Neural cell (in vitro differentiated cells): ENCODE data around the gene TRABD2A. TPM values are rescaled to one million over a fixed set of nuclear protein-coding genes. Genes with fewer than 3 reads are reported as not detected.

Source experiments
- H2AFZ ChIP-seq: fragments of 200-600, 300-800 bp; sonication (generic), shearing (Covaris generic); 2 replicates; pipeline ENCODE4 v1.6.0; 2014; ENCODE audit warnings: low read depth, mild to moderate bottlenecking, antibody characterized with exemption, low read length, moderate library complexity
- H3F3A ChIP-seq: fragments of 200-600 bp; shearing (Covaris generic); 2 replicates; pipeline ENCODE4 v1.6.1; 2016; ENCODE audit warnings: mild to moderate bottlenecking, moderate library complexity, mixed read lengths, antibody characterized with exemption, low read length; ENCODE audit not compliant: insufficient read depth, poor library complexity, severe bottlenecking
- H3K27ac ChIP-seq: fragments of 200-600, 300-800 bp; sonication (generic), shearing (Covaris generic); 2 replicates; pipeline ENCODE4 v1.5.1; 2014; ENCODE audit warnings: mild to moderate bottlenecking, low read length, moderate library complexity
- H3K27me3 ChIP-seq: fragments of 300-800, 200-600 bp; sonication (generic), shearing (Covaris generic); 2 replicates; pipeline ENCODE4 v1.6.0; 2014; ENCODE audit warnings: mild to moderate bottlenecking, low read depth, low read length, moderate library complexity; ENCODE audit not compliant: insufficient read depth
- H3K36me3 ChIP-seq: fragments of 300-800, 200-600 bp; sonication (generic), shearing (Covaris generic); 2 replicates; pipeline ENCODE4 v1.5.1; 2014; ENCODE audit warnings: mild to moderate bottlenecking, antibody characterized with exemption, low read length, moderate library complexity; ENCODE audit not compliant: insufficient read depth
- H3K4me2 ChIP-seq: fragments of 300-800, 200-600 bp; sonication (generic), shearing (Covaris generic); 2 replicates; pipeline ENCODE4 v1.6.0; 2014; ENCODE audit warnings: mild to moderate bottlenecking, low read length
- H3K4me3 ChIP-seq: fragments of 300-800, 200-600 bp; sonication (generic), shearing (Covaris generic); 2 replicates; pipeline ENCODE4 v1.5.1; 2014; ENCODE audit warnings: mild to moderate bottlenecking, low read length, moderate library complexity
- H3K79me2 ChIP-seq: fragments of 200-600 bp; shearing (Covaris generic); replicated peaks from 2 replicates; pipeline ENCODE4 v1.6.0; 2014; ENCODE audit warnings: mild to moderate bottlenecking, low read length, moderate library complexity; ENCODE audit not compliant: insufficient read depth
- H3K9ac ChIP-seq: fragments of 300-800, 200-600 bp; sonication (generic), shearing (Covaris generic); 2 replicates; pipeline ENCODE4 v1.6.1; 2016; ENCODE audit warnings: mild to moderate bottlenecking, low read length, mixed read lengths
- H3K9me2 ChIP-seq: fragments of 200-600 bp; shearing (Covaris generic); 2 replicates; pipeline ENCODE4 v1.6.1; 2016; ENCODE audit warnings: mild to moderate bottlenecking, low read length, mixed read lengths; ENCODE audit not compliant: insufficient read depth
- H3K9me3 ChIP-seq: fragments of 200-600, 300-800 bp; sonication (generic), shearing (Covaris generic); 2 replicates; pipeline ENCODE4 v1.6.1; 2016; ENCODE audit warnings: mild to moderate bottlenecking, mixed run types, low read length, moderate library complexity, mixed read lengths
- H4K20me1 ChIP-seq: fragments of 200-600 bp; shearing (Covaris generic); 2 replicates; pipeline ENCODE4 v1.6.1; 2016; ENCODE audit warnings: mild to moderate bottlenecking, mixed run types; ENCODE audit not compliant: insufficient read depth
- CTCF ChIP-seq: fragments of 450-650 bp; IDR thresholded peaks from 2 replicates; pipeline ENCODE4 v1.5.1; 2014; ENCODE audit warnings: antibody characterized with exemption, mild to moderate bottlenecking, moderate library complexity; ENCODE audit not compliant: poor library complexity, severe bottlenecking
- EP300 ChIP-seq: fragments of 450-650 bp; conservative IDR thresholded peaks from 2 replicates; pipeline ENCODE4 v1.6.1; 2014; ENCODE audit warnings: antibody characterized with exemption, mild to moderate bottlenecking, moderate library complexity; ENCODE audit not compliant: poor library complexity, severe bottlenecking
- EZH2 ChIP-seq: fragments of 200-600, 300-800 bp; shearing (Covaris generic), sonication (generic); IDR thresholded peaks from 2 replicates; pipeline ENCODE4 v1.6.1; 2014; ENCODE audit warnings: antibody characterized with exemption, low read length, borderline replicate concordance, mild to moderate bottlenecking; ENCODE audit not compliant: insufficient read depth, poor library complexity, severe bottlenecking
- MXI1 ChIP-seq: fragments of 450-650 bp; conservative IDR thresholded peaks from 2 replicates; pipeline ENCODE4 v1.6.1; 2014; ENCODE audit warnings: antibody characterized with exemption, mild to moderate bottlenecking; ENCODE audit not compliant: poor library complexity, severe bottlenecking
- POLR2AphosphoS5 ChIP-seq: IDR thresholded peaks from 2 replicates; pipeline ENCODE4 v1.6.1; 2012
- RAD21 ChIP-seq: fragments of 450-650 bp; conservative IDR thresholded peaks from 2 replicates; pipeline ENCODE4 v1.6.1; 2014; ENCODE audit warnings: antibody characterized with exemption, mild to moderate bottlenecking, moderate library complexity
- REST ChIP-seq: IDR thresholded peaks from 2 replicates; pipeline ENCODE4 v1.6.1; 2012; ENCODE audit warnings: borderline replicate concordance
- SMC3 ChIP-seq: fragments of 450-650 bp; conservative IDR thresholded peaks from 2 replicates; pipeline ENCODE4 v1.6.1; 2014; ENCODE audit warnings: antibody characterized with exemption, mild to moderate bottlenecking, moderate library complexity; ENCODE audit not compliant: poor library complexity
- TAF1 ChIP-seq: IDR thresholded peaks from 2 replicates; pipeline ENCODE4 v1.6.1; 2012; ENCODE audit warnings: low read depth
- polyA plus RNA-seq: library from polyadenylated mRNA; depleted of rRNA; stranded (reverse); fragments of >200 nt; gene quantifications from 2 replicates; pipeline ENCODE4 v1.2.3, GENCODE V29; 2014

Gene TRABD2A
- polyA plus RNA-seq, 1 donor from 2014 or later, result 0.17 TPM

GRCh38 chr2:84925724-84926376, 45.0 kb upstream of the TRABD2A start:
- Histone ChIP-seq H3K4me2 (no peak overlapping the region), H3K9ac (no peak overlapping the region), H3F3A (no peaks in the 10 kb centered on the region)

GRCh38 chr2:84925336-84925723, 44.4 kb upstream of the TRABD2A start:
- H2AFZ ChIP-seq, result no peak overlapping the region
- H3K9me2 ChIP-seq, result no peaks in the 10 kb centered on the region
- no peaks in the 10 kb centered on the region for H4K20me1 ChIP-seq
- TF ChIP-seq POLR2AphosphoS5, result no peak
- H3K27ac ChIP-seq, result no peak overlapping the region
- no peaks in the 10 kb centered on the region for H3K79me2 ChIP-seq
- H3K36me3 ChIP-seq, result no peaks in the 10 kb centered on the region
- no peak overlapping the region for H3K4me3 ChIP-seq
- H3K9ac ChIP-seq, result no peak overlapping the region
- H3K9me3 ChIP-seq, result no peaks in the 10 kb centered on the region
- no peak overlapping the region for H3K4me2 ChIP-seq
- no peaks in the 10 kb centered on the region for H3F3A ChIP-seq
- no peaks in the 10 kb centered on the region for H3K27me3 ChIP-seq

More at GRCh38 chr2:84925724-84926376, 45.0 kb upstream of the TRABD2A start:
- Histone ChIP-seq H3K79me2 (no peaks in the 10 kb centered on the region), H3K9me3 (no peaks in the 10 kb centered on the region), H3K27me3 (no peaks in the 10 kb centered on the region), H3K27ac (no peak overlapping the region), H3K36me3 (no peaks in the 10 kb centered on the region), H2AFZ (no peak overlapping the region), H3K9me2 (no peaks in the 10 kb centered on the region), H3K4me3 (no peak overlapping the region), H4K20me1 (no peaks in the 10 kb centered on the region)
- TF ChIP-seq CTCF (peak; percentile 60), RAD21 (peak; percentile 36), POLR2AphosphoS5 (no peak), EZH2 (no peak), SMC3 (peak; percentile 48)

GRCh38 chr2:84924173-84925106, 43.6 kb upstream of the TRABD2A start:
- H2AFZ ChIP-seq, result no peak overlapping the region
- H3F3A ChIP-seq, result no peaks in the 10 kb centered on the region
- H3K9ac ChIP-seq, result no peak overlapping the region
- H3K36me3 ChIP-seq, result no peaks in the 10 kb centered on the region
- no peak overlapping the region for H3K27ac ChIP-seq
- H3K27me3 ChIP-seq, result no peaks in the 10 kb centered on the region
- H3K4me3 ChIP-seq, result no peak overlapping the region
- H3K9me2 ChIP-seq, result no peaks in the 10 kb centered on the region
- no peaks in the 10 kb centered on the region for H3K79me2 ChIP-seq
- H4K20me1 ChIP-seq, result no peaks in the 10 kb centered on the region
- H3K9me3 ChIP-seq, result no peaks in the 10 kb centered on the region
- TF ChIP-seq MXI1 (no peak), CTCF (no peak), RAD21 (no peak), EZH2 (no peak), POLR2AphosphoS5 (no peak), EP300 (no peak), REST (no peak), TAF1 (no peak), SMC3 (no peak)
- H3K4me2 ChIP-seq, result no peak overlapping the region
